Subcutaneous adipose tissue (tissue), 4 donors: ENCODE results near the gene RANBP3. TPM values are rescaled to one million over a fixed set of nuclear protein-coding genes. Genes with fewer than 3 reads are reported as not detected.

Experiments used
- CTCF ChIP-seq: fragments of 450-650 bp; IDR thresholded peaks from one replicate; pipeline ENCODE4 v1.5.1; 2016; ENCODE audit warnings: low read depth, mild to moderate bottlenecking, control low read depth, antibody characterized with exemption, moderate library complexity
- total RNA-seq, 4 donors: library from RNA; depleted of rRNA; stranded (reverse); fragments of >200 nt; gene quantifications; one replicate each; pipeline ENCODE4 v1.1.0, GENCODE V29; 2016

The RANBP3 gene
- total RNA-seq, 4 donors from 2014 or later = 28.8 to 84.2 (median 57.7) TPM

GRCh38 chr19:5922161-5922545 is 55.8 kb downstream of the RANBP3 start:
- TF ChIP-seq CTCF = no peak

- TF ChIP-seq CTCF = no peak
These were observed 56.3 kb downstream of the RANBP3 start for GRCh38 chr19:5921516-5922160.

DNA sequence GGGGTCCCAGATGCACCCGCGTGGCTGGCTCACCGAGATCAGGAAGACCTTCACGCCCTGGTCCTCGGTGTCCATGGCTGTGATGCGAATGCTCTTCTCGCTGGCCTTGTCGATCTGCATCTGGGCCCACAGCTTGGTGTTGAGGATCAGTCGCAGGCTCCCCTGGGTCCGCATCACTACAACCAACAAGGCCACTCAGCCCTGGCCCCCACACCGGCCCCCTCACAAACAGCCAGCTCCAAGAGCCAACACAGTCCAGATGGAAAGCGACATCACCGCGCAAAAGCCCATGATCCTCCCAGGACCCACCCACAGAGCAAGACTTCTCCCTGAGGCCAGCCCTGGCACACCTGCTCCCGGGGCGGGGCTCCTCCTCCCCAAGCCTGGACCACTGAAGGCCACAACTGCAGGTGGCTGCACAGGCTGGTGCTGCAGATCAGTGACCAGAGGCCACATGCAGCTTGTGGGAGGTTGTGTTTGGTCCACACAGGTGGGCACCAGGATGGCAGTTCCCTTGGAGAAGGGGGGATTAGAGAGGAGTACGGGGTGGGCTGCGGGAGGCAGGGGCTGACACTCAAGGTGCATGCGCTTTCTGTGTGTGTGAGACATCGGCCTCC is 59.4 kb downstream of the RANBP3 start:
- no peak for TF ChIP-seq CTCF

DNA sequence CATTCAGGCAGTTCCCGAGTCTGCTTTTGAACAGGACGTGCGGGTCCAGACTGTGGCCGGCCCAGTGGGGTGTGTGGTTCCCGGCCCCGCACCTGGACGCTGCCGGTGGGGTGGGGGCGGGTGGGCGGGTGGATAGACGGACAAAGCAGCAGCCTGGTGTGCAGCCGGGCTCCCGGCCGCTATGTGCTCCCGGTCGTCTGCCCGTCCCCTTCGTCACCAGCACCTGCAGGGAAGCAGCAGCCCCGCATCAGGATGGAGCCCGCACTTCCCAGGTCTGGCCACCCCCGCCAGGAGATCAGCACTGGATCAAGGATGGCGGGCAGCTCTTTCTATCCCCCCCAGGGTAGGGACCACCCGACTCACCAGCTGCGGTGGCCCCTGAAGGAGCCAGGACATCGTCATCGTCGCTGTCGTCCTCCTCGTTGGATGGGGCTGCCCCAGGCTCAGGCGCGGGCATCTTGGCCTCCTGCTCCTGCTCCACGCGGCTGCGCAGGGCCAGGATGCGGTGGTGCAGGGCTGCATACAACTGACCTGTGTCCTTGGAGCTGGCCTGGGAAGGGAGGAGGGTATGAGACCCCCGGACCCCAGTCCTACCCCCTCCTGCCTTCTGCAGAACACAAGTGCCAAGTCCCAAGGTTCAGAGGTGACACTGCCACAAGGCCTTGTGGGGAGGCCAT is 60.4 kb downstream of the RANBP3 start:
- TF ChIP-seq CTCF = no peak

- no peak for TF ChIP-seq CTCF
These were observed 61.7 kb downstream of the RANBP3 start for GRCh38 chr19:5916181-5916708.

GRCh38 chr19:5915782-5916165 is 62.2 kb downstream of the RANBP3 start:
- TF ChIP-seq CTCF = no peak

DNA sequence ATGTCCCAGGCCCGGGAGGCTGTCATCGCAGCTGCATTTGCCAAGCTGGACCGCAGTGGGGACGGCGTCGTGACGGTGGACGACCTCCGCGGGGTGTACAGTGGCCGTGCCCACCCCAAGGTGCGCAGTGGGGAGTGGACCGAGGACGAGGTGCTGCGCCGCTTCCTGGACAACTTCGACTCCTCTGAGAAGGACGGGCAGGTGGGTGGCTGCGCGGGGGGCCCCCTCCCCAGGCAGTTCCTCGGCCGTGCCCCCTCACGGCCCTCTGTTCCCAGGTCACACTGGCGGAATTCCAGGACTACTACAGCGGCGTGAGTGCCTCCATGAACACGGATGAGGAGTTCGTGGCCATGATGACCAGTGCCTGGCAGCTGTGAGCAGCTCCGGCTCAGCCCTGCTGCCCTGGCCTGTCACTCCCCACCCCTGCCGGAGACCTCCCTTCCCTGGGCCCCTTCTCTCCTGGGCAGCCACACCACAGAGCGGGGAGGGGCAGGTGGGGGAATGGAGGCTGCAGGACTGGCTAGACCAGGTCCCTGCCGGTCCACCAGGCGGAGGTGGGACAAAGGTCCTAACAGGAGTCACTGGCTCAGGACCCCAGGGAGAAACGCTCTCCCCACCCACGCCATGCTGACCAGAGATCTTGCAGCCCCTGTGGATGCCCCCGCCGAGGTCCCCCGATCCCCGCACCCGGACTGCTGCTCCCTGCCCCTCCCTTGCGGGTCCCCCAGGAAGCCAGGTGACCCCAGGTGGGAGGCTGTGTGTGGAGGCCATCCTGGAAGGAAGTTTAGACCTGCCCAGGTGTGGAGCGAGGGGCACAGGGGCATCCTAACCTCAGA is 62.8 kb downstream of the RANBP3 start:
- TF ChIP-seq CTCF = no peak
